Myometrial cell (primary cell): ENCODE data around the gene RHBDL2. TPM values are rescaled to one million over a fixed set of nuclear protein-coding genes. Genes with fewer than 3 reads are reported as not detected.

Experiments used
- total RNA-seq: library from RNA; depleted of rRNA; stranded (reverse); fragments of >200 nt; gene quantifications from 2 replicates; pipeline ENCODE4 v1.2.3, GENCODE V29; 2015

RHBDL2 gene
- total RNA-seq = 0.58 and 0.71 TPM in 2 replicates

DNA sequence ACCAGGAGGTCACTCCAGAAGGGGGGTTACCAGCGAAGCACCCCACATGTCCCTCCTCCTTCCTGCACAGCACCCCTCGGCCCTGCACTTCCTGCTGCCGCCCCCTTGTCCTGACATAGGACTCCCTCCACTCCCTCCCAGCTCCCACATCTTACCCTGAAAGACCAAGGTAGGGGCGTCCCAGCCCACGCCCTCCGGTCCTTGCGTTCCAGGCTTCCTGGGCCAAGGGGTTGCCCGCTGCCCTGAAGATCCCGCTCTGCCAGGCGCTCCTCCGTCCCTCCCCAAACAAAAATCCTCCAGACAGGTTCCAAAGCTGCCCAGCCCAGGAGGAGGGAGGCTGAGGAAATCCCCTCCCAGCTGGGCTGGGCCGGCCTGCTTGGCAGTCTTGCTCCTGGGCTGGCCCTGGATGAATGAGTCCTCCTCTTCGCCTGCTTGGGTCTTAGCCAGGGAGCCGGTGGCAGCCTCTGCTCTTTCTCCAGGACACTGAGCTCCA, at the start of gene RHBDL2:
Gene RHBDL2, minus strand, starts transcription at position 304 of the 493 bp plus-strand sequence. CDS start 22,618 bp downstream, outside the sequence.

GRCh38 chr1:38990738-38991637, 49.4 kb upstream of the RHBDL2 start, which contains the start of gene AKIRIN1:
Gene AKIRIN1 (plus strand): TSS chr1:38991276. CDS start chr1:38991381, 105 bp downstream.

DNA sequence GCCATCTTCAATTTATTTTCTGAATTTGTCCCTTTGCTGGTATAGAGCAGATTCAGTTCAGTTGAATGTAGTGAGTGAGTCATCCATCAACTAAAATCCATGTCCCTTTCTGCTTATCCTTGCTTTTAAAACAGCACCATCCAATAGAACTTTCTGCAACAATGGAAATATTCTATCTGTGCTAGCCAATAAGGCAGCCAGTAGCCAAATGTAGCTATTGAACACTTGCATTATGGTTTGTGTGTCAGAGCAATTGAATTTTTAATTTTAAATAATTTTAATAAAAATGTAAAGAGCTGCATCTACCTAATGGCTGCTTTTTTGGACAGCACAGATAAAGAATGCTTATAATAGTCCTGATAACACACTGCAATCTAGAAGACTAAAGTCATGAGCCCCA, 60.1 kb downstream of the RHBDL2 start, which contains the start of gene GJA9:
Gene GJA9, minus strand, starts transcription at position 101 of the 400 bp plus-strand sequence. CDS start 5,489 bp downstream, outside the sequence.

DNA sequence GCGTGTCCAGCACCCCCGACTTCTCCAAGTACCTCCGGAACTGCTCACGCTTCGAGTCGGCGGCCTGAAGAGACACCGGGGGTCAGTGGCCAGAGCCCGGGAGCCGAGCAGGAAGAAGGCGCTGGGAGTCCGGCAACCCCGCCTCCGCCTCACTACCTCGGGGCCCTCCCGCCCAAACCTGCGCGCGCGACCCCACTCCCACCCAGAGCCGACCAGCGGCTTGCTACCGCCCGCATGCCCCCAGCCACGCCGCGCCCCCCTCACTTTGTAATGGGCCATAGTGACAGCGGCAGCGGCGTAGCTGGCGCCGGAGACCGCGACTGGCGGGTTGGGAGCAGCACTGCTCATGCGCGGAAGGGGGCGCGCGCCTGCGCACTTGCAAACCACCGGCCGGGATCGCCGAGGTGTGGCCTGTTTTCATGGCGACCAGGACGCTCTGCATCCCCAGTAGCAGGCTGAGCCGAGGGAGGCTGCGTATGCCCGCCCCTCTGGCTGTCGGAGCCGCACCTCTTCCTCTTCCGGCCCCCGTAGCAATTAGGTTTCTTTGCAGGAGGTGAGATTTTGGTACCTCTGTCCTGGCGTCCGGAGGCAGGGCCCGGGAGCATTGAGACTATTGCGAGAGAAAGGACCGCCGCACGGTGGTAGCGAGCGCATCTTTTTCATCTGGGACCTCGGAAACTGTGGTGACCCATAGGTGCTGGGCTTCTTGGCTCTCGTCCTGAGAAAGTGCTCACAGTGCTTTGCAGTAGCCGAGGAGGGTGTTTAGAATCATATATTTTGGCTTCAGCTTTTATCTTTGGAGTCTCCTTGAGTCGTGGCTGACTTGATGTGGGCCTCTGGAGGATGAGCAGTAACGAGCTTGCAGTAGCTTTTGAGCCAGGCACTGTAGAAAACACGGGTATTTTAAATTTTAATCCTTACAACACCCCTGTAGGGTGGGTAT, 68.3 kb downstream of the RHBDL2 start, which contains the start of gene MYCBP:
Gene MYCBP, minus strand, starts transcription at position 322 of the 943 bp plus-strand sequence. Its CDS starts 43 bp downstream, at position 279.

GRCh38 chr1:38859561-38860453, 81.8 kb downstream of the RHBDL2 start, which contains the start of gene RRAGC:
Gene RRAGC (minus strand): TSS chr1:38859772. CDS start chr1:38859646, 126 bp downstream.

Other genes starting within 250 kb of the RHBDL2 start
- 5.8 and 11.3 TPM in 2 replicates for gene RRAGC, start 82.1 kb downstream of the RHBDL2 start, total RNA-seq
- gene MYCBP, start 68.5 kb downstream of the RHBDL2 start, total RNA-seq = 36.7 and 49.3 TPM in 2 replicates
- gene GJA9, start 60.2 kb downstream of the RHBDL2 start, total RNA-seq = not detected in 2 replicates
- gene AKIRIN1, start 49.4 kb upstream of the RHBDL2 start, total RNA-seq = 35.2 and 44.1 TPM in 2 replicates
- 461 and 626 TPM in 2 replicates for gene NDUFS5, start 84.5 kb upstream of the RHBDL2 start, total RNA-seq